ENCODE data around the gene ST6GAL1.
"Not testable (repeated sequence)": the region's sequence is repeated elsewhere in the genome, so short reads cannot be mapped to it uniquely, and the experiment has no call there.

Gene ST6GAL1

DNA sequence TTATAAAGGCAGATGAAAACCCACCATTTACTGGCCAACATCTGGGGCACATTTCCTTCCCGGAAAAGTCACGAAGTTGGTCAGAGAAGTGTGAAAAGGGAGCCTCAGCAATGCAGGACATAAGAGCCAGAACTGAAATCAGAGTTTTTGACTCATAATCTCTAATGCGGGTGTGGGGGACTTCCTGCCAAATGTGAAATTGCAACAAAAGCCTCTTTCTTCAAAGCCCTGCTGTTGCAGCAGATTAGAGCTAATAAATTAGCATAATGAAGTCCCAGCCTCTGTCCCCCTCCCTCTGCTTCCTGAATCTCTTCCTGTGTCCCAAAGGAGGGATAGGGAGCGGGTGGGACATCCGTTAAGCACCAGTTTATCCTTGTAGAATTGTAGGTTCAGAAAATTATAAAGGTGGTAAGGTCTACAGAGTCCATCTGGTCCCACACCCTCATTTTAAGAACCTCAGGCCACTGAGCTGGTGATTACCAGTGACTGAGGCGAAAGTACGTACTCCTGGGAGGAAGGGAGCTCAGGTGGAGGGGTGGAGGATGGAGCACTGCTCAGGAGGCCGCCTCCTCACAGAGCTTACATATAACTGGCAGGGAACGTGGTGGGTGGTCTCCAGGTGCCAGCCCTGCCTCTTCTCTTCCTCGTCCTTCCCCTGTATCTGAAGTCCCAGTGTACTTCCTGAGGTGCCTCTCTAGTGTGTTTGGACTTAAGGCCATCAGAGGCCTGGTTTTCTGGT, 35.0 kb downstream of the ST6GAL1 start:
- H3K27me3 ChIP-seq (ENCODE audit: control insufficient read depth in 1 of 2, insufficient read depth in 1 of 2, low read length in 2 of 2): no peaks in the 10 kb centered on the region
- H3K36me3 ChIP-seq (ENCODE audit: control insufficient read depth in 1 of 2, insufficient read depth in 2 of 2, low read depth in 1 of 2, low read length in 2 of 2): peaks cover 0 to 10% of the 10 kb centered on the region in 2 experiments
- H3K79me1 ChIP-seq (replicated peaks; ENCODE audit: low read length, poor library complexity, severe bottlenecking): peaks cover 7% of the 10 kb centered on the region
- no peak overlapping the region for H2AFZ ChIP-seq (ENCODE audit: low read depth, low read length)
- H3K18ac ChIP-seq (ENCODE audit: low read depth in 1 of 2, low read length in 2 of 2): no peak overlapping the region
- H2BK120ac ChIP-seq (ENCODE audit: low read depth, low read length): no peak overlapping the region
- DNase-seq: no peak
- peaks cover 10% of the 10 kb centered on the region for H3K4me1 ChIP-seq (ENCODE audit: control insufficient read depth, insufficient read depth, low read depth, low read length)
- H3K4me2 ChIP-seq (ENCODE audit: low read length, poor library complexity, severe bottlenecking): no peak overlapping the region
- no peak overlapping the region for H2BK12ac ChIP-seq (ENCODE audit: low read length in 2 of 2)
- H3K23ac ChIP-seq (ENCODE audit: low read length in 2 of 2): no peak overlapping the region
- H3K9ac ChIP-seq (ENCODE audit: low read length): no peak overlapping the region
- no peak overlapping the region for H4K8ac ChIP-seq (ENCODE audit: low read length)
- no peak overlapping the region for H3K4me3 ChIP-seq (ENCODE audit: insufficient read depth in 1 of 2, low read depth in 1 of 2, low read length in 2 of 2)
- no peak overlapping the region for H2BK15ac ChIP-seq (ENCODE audit: low read depth, poor library complexity, severe bottlenecking)
- no peak overlapping the region for H2BK5ac ChIP-seq (ENCODE audit: low read depth, low read length, poor library complexity, severe bottlenecking)
- no peak overlapping the region for H4K91ac ChIP-seq (ENCODE audit: low read length)
- no peak overlapping the region for H2AK5ac ChIP-seq (ENCODE audit: low read length, severe bottlenecking)
- H3K9me3 ChIP-seq (ENCODE audit: control insufficient read depth, low read length): no peaks in the 10 kb centered on the region
- H3K27ac ChIP-seq (ENCODE audit: low read length, poor library complexity, severe bottlenecking): no peak overlapping the region
- WGBS: 66% methylated on average over 10 of the region's 10 CpGs
- H3K14ac ChIP-seq (ENCODE audit: low read length in 2 of 2): no peak overlapping the region
- no peak overlapping the region for H3K4ac ChIP-seq (ENCODE audit: low read depth in 1 of 2, low read length in 2 of 2)

- no peaks in the 10 kb centered on the region for H3K9me3 ChIP-seq (ENCODE audit: control insufficient read depth, low read length)
- H4K91ac ChIP-seq (ENCODE audit: low read length): no peak overlapping the region
- H2BK15ac ChIP-seq (ENCODE audit: low read depth, poor library complexity, severe bottlenecking): no peak overlapping the region
- no peak overlapping the region for H4K8ac ChIP-seq (ENCODE audit: low read length)
- H2AK5ac ChIP-seq (ENCODE audit: low read length, severe bottlenecking): no peak overlapping the region
- no peak overlapping the region for H3K18ac ChIP-seq (ENCODE audit: low read depth in 1 of 2, low read length in 2 of 2)
- no peak overlapping the region for H3K4me2 ChIP-seq (ENCODE audit: low read length, poor library complexity, severe bottlenecking)
- H3K27me3 ChIP-seq (ENCODE audit: control insufficient read depth in 1 of 2, insufficient read depth in 1 of 2, low read length in 2 of 2): no peaks in the 10 kb centered on the region
- H2BK12ac ChIP-seq (ENCODE audit: low read length in 2 of 2): no peak overlapping the region
- no peak overlapping the region for H3K23ac ChIP-seq (ENCODE audit: low read length in 2 of 2)
- H2AFZ ChIP-seq (ENCODE audit: low read depth, low read length): no peak overlapping the region
- H3K4me3 ChIP-seq (ENCODE audit: insufficient read depth in 1 of 2, low read depth in 1 of 2, low read length in 2 of 2): no peak overlapping the region
- no peak overlapping the region for H2BK5ac ChIP-seq (ENCODE audit: low read depth, low read length, poor library complexity, severe bottlenecking)
- H3K14ac ChIP-seq (ENCODE audit: low read length in 2 of 2): no peak overlapping the region
- H3K27ac ChIP-seq (ENCODE audit: low read length, poor library complexity, severe bottlenecking): no peak overlapping the region
- peaks cover 7% of the 10 kb centered on the region for H3K79me1 ChIP-seq (replicated peaks; ENCODE audit: low read length, poor library complexity, severe bottlenecking)
- peaks cover 12% of the 10 kb centered on the region for H3K4me1 ChIP-seq (ENCODE audit: control insufficient read depth, insufficient read depth, low read depth, low read length)
- no peak overlapping the region for H3K9ac ChIP-seq (ENCODE audit: low read length)
- 92% methylated on average over 6 of the region's 6 CpGs for WGBS
- peaks cover 0 to 10% of the 10 kb centered on the region in 2 experiments for H3K36me3 ChIP-seq (ENCODE audit: control insufficient read depth in 1 of 2, insufficient read depth in 2 of 2, low read depth in 1 of 2, low read length in 2 of 2)
- no peak overlapping the region for H3K4ac ChIP-seq (ENCODE audit: low read depth in 1 of 2, low read length in 2 of 2)
- no peak for DNase-seq
- H2BK120ac ChIP-seq (ENCODE audit: low read depth, low read length): no peak overlapping the region
These were observed 36.1 kb downstream of the ST6GAL1 start for GRCh38 chr3:186966406-186966805.

GRCh38 chr3:186967236-186967635, 36.9 kb downstream of the ST6GAL1 start:
- not testable (repeated sequence) for H3K4me3 ChIP-seq (ENCODE audit: insufficient read depth in 1 of 2, low read depth in 1 of 2, low read length in 2 of 2); H2BK15ac ChIP-seq (ENCODE audit: low read depth, poor library complexity, severe bottlenecking); H3K27me3 ChIP-seq (ENCODE audit: control insufficient read depth in 1 of 2, insufficient read depth in 1 of 2, low read length in 2 of 2); H2BK120ac ChIP-seq (ENCODE audit: low read depth, low read length); H2AFZ ChIP-seq (ENCODE audit: low read depth, low read length); H2BK5ac ChIP-seq (ENCODE audit: low read depth, low read length, poor library complexity, severe bottlenecking); H3K23ac ChIP-seq (ENCODE audit: low read length in 2 of 2); H3K79me1 ChIP-seq (replicated peaks; ENCODE audit: low read length, poor library complexity, severe bottlenecking); H3K9ac ChIP-seq (ENCODE audit: low read length); DNase-seq; H3K4ac ChIP-seq (ENCODE audit: low read depth in 1 of 2, low read length in 2 of 2); H3K4me2 ChIP-seq (ENCODE audit: low read length, poor library complexity, severe bottlenecking); H2AK5ac ChIP-seq (ENCODE audit: low read length, severe bottlenecking); H3K9me3 ChIP-seq (ENCODE audit: control insufficient read depth, low read length); H3K14ac ChIP-seq (ENCODE audit: low read length in 2 of 2)
- peak overlapping the region; percentile 33 for H4K8ac ChIP-seq (ENCODE audit: low read length)
- H2BK12ac ChIP-seq (ENCODE audit: low read length in 2 of 2): peak overlapping the region in 1 of 2 experiments; percentile 55
- peak overlapping the region; percentile 9 for H4K91ac ChIP-seq (ENCODE audit: low read length)
- peak overlapping the region in 1 of 2 experiments; percentile 37 for H3K18ac ChIP-seq (ENCODE audit: low read depth in 1 of 2, low read length in 2 of 2)
- peaks cover 12% of the 10 kb centered on the region for H3K4me1 ChIP-seq (ENCODE audit: control insufficient read depth, insufficient read depth, low read depth, low read length)
- peaks cover 0 to 10% of the 10 kb centered on the region in 2 experiments for H3K36me3 ChIP-seq (ENCODE audit: control insufficient read depth in 1 of 2, insufficient read depth in 2 of 2, low read depth in 1 of 2, low read length in 2 of 2)
- peak overlapping the region; percentile 43 for H3K27ac ChIP-seq (ENCODE audit: low read length, poor library complexity, severe bottlenecking)
- WGBS: 93% methylated on average over 11 of the region's 11 CpGs

DNA sequence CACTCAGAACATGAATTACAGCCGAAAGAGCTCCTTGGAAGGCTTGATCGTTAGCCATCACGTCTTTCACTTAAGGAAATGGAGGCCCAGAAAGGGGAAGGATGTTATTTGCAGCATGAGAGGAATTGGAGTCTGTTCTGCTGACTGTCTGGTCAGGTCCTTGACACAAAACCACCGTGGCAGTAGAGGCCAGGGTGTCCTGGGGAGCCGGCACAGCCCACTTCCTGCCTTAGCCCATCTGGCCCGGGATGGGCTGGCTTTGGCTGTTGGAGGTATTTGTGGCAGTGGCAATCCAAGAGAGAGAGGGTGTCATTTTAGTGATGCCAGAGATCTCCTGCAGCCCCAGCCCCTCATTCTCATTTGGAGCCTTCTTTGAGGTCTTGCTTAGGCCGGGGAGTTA, 37.4 kb downstream of the ST6GAL1 start:
- Histone ChIP-seq H2AK5ac (ENCODE audit: low read length, severe bottlenecking) (no peak overlapping the region), H4K91ac (ENCODE audit: low read length) (peak overlapping the region; percentile 9), H3K4ac (ENCODE audit: low read depth in 1 of 2, low read length in 2 of 2) (no peak overlapping the region), H3K18ac (ENCODE audit: low read depth in 1 of 2, low read length in 2 of 2) (no peak overlapping the region), H2AFZ (ENCODE audit: low read depth, low read length) (no peak overlapping the region), H2BK15ac (ENCODE audit: low read depth, poor library complexity, severe bottlenecking) (no peak overlapping the region), H3K4me1 (ENCODE audit: control insufficient read depth, insufficient read depth, low read depth, low read length) (peaks cover 12% of the 10 kb centered on the region), H3K36me3 (ENCODE audit: control insufficient read depth in 1 of 2, insufficient read depth in 2 of 2, low read depth in 1 of 2, low read length in 2 of 2) (peaks cover 0 to 14% of the 10 kb centered on the region in 2 experiments), H3K4me2 (ENCODE audit: low read length, poor library complexity, severe bottlenecking) (no peak overlapping the region), H2BK12ac (ENCODE audit: low read length in 2 of 2) (peak overlapping the region in 1 of 2 experiments; percentile 55), H3K79me1 (replicated peaks; ENCODE audit: low read length, poor library complexity, severe bottlenecking) (peaks cover 6% of the 10 kb centered on the region), H3K4me3 (ENCODE audit: insufficient read depth in 1 of 2, low read depth in 1 of 2, low read length in 2 of 2) (no peak overlapping the region), H3K9ac (ENCODE audit: low read length) (no peak overlapping the region), H2BK5ac (ENCODE audit: low read depth, low read length, poor library complexity, severe bottlenecking) (no peak overlapping the region), H2BK120ac (ENCODE audit: low read depth, low read length) (no peak overlapping the region), H3K14ac (ENCODE audit: low read length in 2 of 2) (no peak overlapping the region), H3K23ac (ENCODE audit: low read length in 2 of 2) (no peak overlapping the region), H3K27ac (ENCODE audit: low read length, poor library complexity, severe bottlenecking) (peak overlapping the region; percentile 43), H3K27me3 (ENCODE audit: control insufficient read depth in 1 of 2, insufficient read depth in 1 of 2, low read length in 2 of 2) (no peaks in the 10 kb centered on the region), H4K8ac (ENCODE audit: low read length) (peak overlapping the region; percentile 33), H3K9me3 (ENCODE audit: control insufficient read depth, low read length) (no peaks in the 10 kb centered on the region)
- DNase-seq: peak; percentile 38
- WGBS: 31% methylated on average over 7 of the region's 7 CpGs
